Ascending aorta (tissue), 2 donors: Measurements from ENCODE around the gene NAPB. TPM values are rescaled to one million over a fixed set of nuclear protein-coding genes. Genes with fewer than 3 reads are reported as not detected.

Source experiments
- DNase-seq, 2 donors: peaks; one replicate each; pipeline ENCODE4 v3.0.0-alpha.2; 2019; ENCODE audit warnings: low spot score in 2 of 2
- H3K27ac ChIP-seq, 2 donors: fragments of 200-600 bp; sonication (generic); one replicate each; pipeline ENCODE4 v1.5.1; 2016 to 2017; ENCODE audit warnings: mild to moderate bottlenecking in 1 of 2
- H3K27me3 ChIP-seq: fragments of 200-600 bp; sonication (generic); one replicate; pipeline ENCODE4 v1.5.1; 2017
- H3K36me3 ChIP-seq, 2 donors: fragments of 200-600 bp; sonication (generic); one replicate each; pipeline ENCODE4 v1.5.1; 2016
- H3K4me1 ChIP-seq, 2 donors: fragments of 200-600 bp; sonication (generic); one replicate each; pipeline ENCODE4 v1.5.1; 2016 to 2017; ENCODE audit warnings: mild to moderate bottlenecking in 1 of 2
- H3K4me3 ChIP-seq, 2 donors: fragments of 200-600 bp; sonication (generic); one replicate each; pipeline ENCODE4 v1.5.1; 2016 to 2017; ENCODE audit warnings: mild to moderate bottlenecking in 1 of 2
- H3K9me3 ChIP-seq, 2 donors: fragments of 200-600 bp; sonication (generic); one replicate each; pipeline ENCODE4 v1.5.1; 2016
- intact Hi-C: fragments of 100-400 bp; cut with DNase I; formaldehyde crosslinking; loops from one replicate; pipeline ENCODE4 v1.15.1; 2023
- total RNA-seq: library from RNA; depleted of rRNA; stranded (reverse); fragments of >200 nt; gene quantifications from one replicate; pipeline ENCODE4 v1.1.0, GENCODE V29; 2016
- TF ChIP-seq, protein P1 (sequence below), 3 experiments: fragments of 200-600 bp in 2 of 3; fragments of 450-650 bp in 1 of 3; sonication (generic) in 2 of 3; IDR thresholded peaks; one replicate each; pipeline ENCODE4 v1.5.1; 2016 to 2019; ENCODE audit warnings: antibody characterized with exemption in 3 of 3, mild to moderate bottlenecking in 1 of 3, moderate library complexity in 1 of 3

Gene NAPB
- total RNA-seq, 1 donor from 2014 or later = 0.75 TPM

GRCh38 chr20:23456409-23456808 is 35.1 kb upstream of the NAPB start:
- TF ChIP-seq, protein P1, sequence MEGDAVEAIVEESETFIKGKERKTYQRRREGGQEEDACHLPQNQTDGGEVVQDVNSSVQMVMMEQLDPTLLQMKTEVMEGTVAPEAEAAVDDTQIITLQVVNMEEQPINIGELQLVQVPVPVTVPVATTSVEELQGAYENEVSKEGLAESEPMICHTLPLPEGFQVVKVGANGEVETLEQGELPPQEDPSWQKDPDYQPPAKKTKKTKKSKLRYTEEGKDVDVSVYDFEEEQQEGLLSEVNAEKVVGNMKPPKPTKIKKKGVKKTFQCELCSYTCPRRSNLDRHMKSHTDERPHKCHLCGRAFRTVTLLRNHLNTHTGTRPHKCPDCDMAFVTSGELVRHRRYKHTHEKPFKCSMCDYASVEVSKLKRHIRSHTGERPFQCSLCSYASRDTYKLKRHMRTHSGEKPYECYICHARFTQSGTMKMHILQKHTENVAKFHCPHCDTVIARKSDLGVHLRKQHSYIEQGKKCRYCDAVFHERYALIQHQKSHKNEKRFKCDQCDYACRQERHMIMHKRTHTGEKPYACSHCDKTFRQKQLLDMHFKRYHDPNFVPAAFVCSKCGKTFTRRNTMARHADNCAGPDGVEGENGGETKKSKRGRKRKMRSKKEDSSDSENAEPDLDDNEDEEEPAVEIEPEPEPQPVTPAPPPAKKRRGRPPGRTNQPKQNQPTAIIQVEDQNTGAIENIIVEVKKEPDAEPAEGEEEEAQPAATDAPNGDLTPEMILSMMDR (IDR thresholded peaks at IDR 0.05) = no peak
- no peaks in the 10 kb centered on the region for H3K9me3 ChIP-seq
- H3K36me3 ChIP-seq = no peaks in the 10 kb centered on the region
- no peak overlapping the region for H3K27ac ChIP-seq
- H3K4me1 ChIP-seq = no peaks in the 10 kb centered on the region
- intact Hi-C loops = loop anchor here (10.0 kb wide), 1 partner anchor 258 kb away; no protein-coding TSS in a partner anchor
- DNase-seq = no peak
- no peak overlapping the region for H3K4me3 ChIP-seq
- H3K27me3 ChIP-seq = no peaks in the 10 kb centered on the region

DNA sequence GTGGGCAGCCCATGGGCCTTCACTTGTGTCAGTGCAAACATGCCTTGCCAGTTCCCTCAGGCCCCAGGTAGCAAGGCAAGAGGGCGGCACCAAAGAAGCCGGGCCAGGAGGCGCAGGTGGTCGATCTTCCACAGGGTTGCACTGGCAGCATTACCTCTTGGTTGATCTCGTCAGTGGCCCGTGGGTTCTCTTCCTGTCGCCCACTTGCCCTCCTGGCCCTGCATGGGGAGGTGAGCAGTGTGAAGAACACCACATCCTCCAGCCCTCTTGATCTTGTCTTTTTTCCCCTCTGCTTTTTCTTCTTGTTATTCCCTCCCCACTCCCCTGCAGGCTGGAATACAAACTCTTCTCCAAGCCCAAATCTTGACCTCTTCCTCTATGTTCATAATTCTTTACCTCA is 34.4 kb upstream of the NAPB start:
- Histone ChIP-seq H3K4me3 (no peak overlapping the region), H3K9me3 (no peaks in the 10 kb centered on the region), H3K36me3 (no peaks in the 10 kb centered on the region), H3K27ac (no peak overlapping the region), H3K27me3 (no peaks in the 10 kb centered on the region), H3K4me1 (no peaks in the 10 kb centered on the region)
- no peak for DNase-seq
- TF ChIP-seq, protein P1 (IDR thresholded peaks at IDR 0.05) = no peak
- intact Hi-C loops = loop anchor here (10.0 kb wide), 1 partner anchor 259 kb away; no protein-coding TSS in a partner anchor

DNA sequence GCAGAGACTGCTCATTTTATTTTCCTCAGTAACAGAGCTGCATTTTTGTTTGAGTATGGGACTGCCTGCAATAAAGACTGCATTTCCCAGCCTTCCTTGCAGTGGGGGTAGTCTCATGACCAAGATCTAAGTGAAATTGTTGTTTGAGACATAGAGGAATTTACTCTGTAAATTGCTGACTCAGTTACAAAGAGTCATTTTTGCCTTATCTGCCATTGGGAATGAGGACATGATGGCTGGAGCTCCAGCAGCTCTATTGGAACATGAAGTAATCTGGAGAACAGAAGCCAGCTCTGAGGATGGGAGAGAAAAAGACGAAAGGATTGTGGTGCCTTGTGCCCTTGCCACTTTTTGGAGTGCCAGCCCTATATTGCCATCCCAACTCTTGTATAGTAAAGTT is 33.5 kb upstream of the NAPB start:
- Histone ChIP-seq H3K4me3 (no peak overlapping the region), H3K27me3 (no peaks in the 10 kb centered on the region), H3K27ac (no peak overlapping the region), H3K4me1 (no peaks in the 10 kb centered on the region), H3K36me3 (no peaks in the 10 kb centered on the region), H3K9me3 (no peaks in the 10 kb centered on the region)
- TF ChIP-seq, protein P1 (IDR thresholded peaks at IDR 0.05) = no peak
- DNase-seq = no peak
- intact Hi-C loops = loop anchor here (10.0 kb wide), 1 partner anchor 260 kb away; no protein-coding TSS in a partner anchor

GRCh38 chr20:23453549-23454543 is 32.6 kb upstream of the NAPB start:
- intact Hi-C loops = loop anchor here (10.0 kb wide), 1 partner anchor 261 kb away; no protein-coding TSS in a partner anchor
- DNase-seq = no peak
- Histone ChIP-seq H3K4me3 (no peak overlapping the region), H3K27ac (no peak overlapping the region), H3K36me3 (no peaks in the 10 kb centered on the region), H3K9me3 (no peaks in the 10 kb centered on the region), H3K4me1 (no peaks in the 10 kb centered on the region), H3K27me3 (no peaks in the 10 kb centered on the region)
- TF ChIP-seq, protein P1 (IDR thresholded peaks at IDR 0.05) = no peak

- Histone ChIP-seq H3K4me1 (no peaks in the 10 kb centered on the region), H3K27ac (no peak within 1 kb of the TSS), H3K9me3 (no peaks in the 10 kb centered on the region), H3K4me3 (no peak within 1 kb of the TSS), H3K36me3 (no peaks in the 10 kb centered on the region), H3K27me3 (no peaks in the 10 kb centered on the region)
- intact Hi-C loops = loop anchor here (10.0 kb wide), 1 partner anchor 262 kb away; no protein-coding TSS in a partner anchor
- DNase-seq = no peak
- TF ChIP-seq, protein P1 (IDR thresholded peaks at IDR 0.05) = no peak
These were observed 31.5 kb upstream of the NAPB start, which contains the start of gene CST11 for GRCh38 chr20:23452776-23453175. Gene CST11 (minus strand): TSS chr20:23452876. CDS start chr20:23452811, 65 bp downstream.
